GM19023 (cell line): ENCODE measurements around the gene ANKRD55.
"Not testable (repeated sequence)": the region's sequence is repeated elsewhere in the genome, so short reads cannot be mapped to it uniquely, and the experiment has no call there.

Source experiments
- ATAC-seq: cut with Tn5 transposase; IDR thresholded peaks from one replicate; pipeline ENCODE4 v1.9.1; 2021; ENCODE audit warnings: mild to moderate bottlenecking, moderate library complexity; ENCODE audit not compliant: unreplicated experiment

ANKRD55 gene

GRCh38 chr5:56253924-56254323 is 20.8 kb upstream of the ANKRD55 start:
- ATAC-seq: no peak

DNA sequence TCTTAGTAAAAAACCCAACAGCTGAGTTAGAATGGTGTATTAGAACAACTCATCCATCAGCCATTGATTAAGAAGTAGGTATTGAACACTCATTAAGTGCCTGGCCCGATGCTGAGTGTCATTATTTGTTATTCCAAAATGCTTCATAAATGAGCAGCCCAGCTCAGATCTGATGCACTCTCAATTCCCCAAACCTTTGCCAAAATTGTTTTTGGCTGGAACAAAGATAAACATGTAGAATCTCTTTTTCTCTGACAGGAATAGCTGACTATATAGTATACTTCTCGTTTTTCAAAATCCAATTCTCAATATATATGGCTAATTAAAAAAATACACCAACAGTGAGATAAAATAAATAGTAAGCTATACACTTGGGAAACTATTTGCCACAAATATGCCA is 20.0 kb upstream of the ANKRD55 start:
- ATAC-seq: no peak

GRCh38 chr5:56251918-56252553 is 18.9 kb upstream of the ANKRD55 start:
- ATAC-seq: no peak

DNA sequence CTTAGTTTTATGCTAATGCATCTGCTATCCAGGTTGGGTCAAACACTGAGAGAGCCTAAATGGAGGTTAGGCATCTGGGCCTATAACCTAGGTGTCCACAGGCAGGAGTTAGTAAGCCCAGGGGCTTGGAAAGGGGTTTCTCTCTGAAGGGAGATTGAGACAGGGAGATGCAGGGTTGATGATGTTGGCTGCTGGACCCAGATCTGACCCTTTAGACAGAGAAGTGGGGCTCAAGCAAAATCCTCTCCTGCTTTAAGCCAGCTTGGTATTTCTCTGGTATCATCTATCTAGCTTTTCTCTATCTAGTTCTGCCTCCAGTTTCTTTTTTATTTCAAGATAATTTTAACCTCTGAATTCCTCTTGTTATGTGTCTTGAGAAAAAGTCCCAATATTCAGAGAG is 18.3 kb upstream of the ANKRD55 start:
- no peak for ATAC-seq

DNA sequence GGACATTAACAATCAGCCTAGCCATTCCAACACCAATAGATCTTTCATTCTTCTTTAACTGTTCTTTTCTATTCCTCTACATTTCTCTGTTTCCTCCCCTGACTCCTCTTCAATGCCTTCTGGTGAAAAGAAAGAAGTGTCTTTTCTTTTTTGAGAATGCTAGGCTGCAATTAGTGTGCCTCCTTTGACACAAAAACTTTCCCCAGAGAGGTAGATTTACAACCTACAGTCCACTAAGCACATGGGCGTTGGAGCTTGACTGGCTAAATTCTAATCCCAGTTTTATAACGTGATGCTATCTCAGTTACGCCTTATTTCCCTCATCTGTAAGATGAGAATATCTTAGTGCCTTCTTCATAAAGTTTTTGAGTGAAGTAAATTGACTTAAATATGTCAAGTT is 16.9 kb upstream of the ANKRD55 start:
- no peak for ATAC-seq

- ATAC-seq: not testable (repeated sequence)
Measured at GRCh38 chr5:56249085-56249484, 16.0 kb upstream of the ANKRD55 start.

DNA sequence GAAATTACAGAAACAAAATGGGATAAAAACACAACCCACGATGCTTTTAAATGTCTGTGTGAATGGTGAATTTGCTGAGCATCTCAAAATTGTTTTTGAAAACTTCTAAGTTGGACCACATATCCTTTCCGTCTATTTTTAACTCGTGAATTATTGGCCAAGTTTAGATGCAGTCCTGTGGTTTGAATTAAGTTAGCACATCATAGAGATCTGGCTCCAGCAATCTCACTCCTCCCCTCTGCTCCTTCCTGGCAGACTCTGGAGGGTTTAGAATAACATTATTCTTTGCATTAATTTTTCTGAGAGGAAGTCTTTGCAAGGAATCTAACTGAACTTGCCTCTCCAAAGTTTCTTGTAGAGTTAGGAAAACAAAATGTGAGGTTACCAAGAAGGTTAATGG is 14.5 kb upstream of the ANKRD55 start:
- no peak for ATAC-seq

- no peak for ATAC-seq
Measured at GRCh38 chr5:56246769-56247168, 13.6 kb upstream of the ANKRD55 start.

GRCh38 chr5:56245481-56245880 is 12.4 kb upstream of the ANKRD55 start:
- ATAC-seq: no peak

GRCh38 chr5:56244627-56245026 is 11.5 kb upstream of the ANKRD55 start:
- ATAC-seq: no peak

GRCh38 chr5:56242271-56242670 is 9.1 kb upstream of the ANKRD55 start:
- ATAC-seq: not testable (repeated sequence)

DNA sequence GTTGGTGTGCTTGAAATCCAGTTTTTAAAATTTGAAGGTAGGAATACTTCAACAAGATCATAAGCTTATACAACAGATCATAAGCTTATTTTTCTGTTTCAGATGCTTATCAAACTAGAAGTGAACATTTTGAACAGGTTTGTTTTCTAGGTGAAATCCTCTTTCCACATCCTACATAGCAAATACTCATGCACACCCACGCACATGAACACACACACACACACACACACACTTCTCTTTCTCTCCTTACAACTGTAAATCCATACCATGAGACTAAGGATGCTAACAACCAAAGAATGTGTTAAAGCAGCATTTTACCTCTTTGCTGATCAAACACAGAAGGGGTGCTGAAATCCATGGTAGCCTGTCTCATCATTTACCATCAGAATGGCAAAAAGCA is 592 bp downstream of the ANKRD55 start:
- ATAC-seq: no peak

- no peak for ATAC-seq
Measured at GRCh38 chr5:56230576-56230975, 2.6 kb downstream of the ANKRD55 start.

- ATAC-seq: no peak
Measured at GRCh38 chr5:56229111-56229510, 4.0 kb downstream of the ANKRD55 start.

DNA sequence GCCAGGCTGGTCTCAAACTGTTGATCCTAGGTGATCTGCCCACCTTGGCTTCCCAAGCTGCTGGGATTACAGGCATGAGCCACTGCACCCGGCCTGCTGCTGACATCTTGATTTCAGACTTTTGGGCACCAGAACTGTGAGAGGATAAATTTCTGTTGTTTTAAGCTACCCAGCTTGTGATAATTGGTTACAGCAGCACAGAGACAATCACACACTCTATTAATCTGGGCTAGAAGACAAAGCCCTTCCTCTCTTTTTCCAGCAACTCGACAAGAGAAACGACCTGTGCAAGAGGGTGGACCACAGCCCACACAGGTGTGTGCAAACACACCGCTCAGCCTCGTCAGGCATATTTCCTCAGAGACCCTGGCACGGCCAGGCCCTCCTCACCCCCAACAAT is 4.5 kb downstream of the ANKRD55 start:
- no peak for ATAC-seq

- ATAC-seq: no peak
Measured at GRCh38 chr5:56227691-56228090, 5.4 kb downstream of the ANKRD55 start.

GRCh38 chr5:56223298-56223697 is 9.8 kb downstream of the ANKRD55 start:
- not testable (repeated sequence) for ATAC-seq

- ATAC-seq: not testable (repeated sequence)
Measured at GRCh38 chr5:56221601-56222000, 11.5 kb downstream of the ANKRD55 start.

DNA sequence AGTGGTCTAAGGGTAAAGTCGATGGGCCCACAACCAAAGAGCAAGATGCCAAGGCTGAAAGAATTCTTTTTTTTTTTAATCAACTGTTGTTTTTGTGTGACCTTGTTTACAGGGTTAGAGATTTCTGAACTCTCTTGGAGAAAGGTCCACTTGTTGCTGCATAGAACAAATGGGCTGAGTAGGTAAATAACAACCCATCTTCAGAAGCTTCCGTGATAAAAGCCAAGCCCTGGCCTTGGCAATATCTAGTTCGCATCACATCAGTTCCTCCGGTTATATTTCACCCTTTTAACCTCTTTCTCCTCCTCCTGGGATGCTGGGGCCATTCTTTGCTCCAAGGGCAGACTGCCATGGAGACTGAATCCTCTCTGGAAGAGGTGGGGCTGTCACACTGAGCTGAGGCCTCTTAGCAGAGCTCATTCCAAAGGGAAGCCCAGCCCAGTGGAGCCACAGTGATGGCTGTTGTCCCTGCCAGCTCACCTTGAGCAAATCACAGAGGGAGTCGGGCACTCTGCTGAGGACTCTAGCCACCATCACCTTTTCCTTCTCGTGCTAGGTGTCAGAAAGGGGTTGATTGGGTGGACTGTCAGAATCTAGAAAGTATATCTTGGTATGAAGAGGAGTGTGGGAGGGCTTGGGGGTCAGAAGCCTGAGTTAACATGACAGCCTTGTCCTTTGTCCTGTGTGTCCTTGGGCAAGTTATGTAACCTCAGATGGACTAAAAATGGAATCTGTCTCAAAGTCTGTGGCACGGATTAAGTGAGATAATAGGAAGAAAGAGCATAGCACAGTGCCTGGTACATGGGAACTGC is 17.9 kb downstream of the ANKRD55 start:
- ATAC-seq: no peak

DNA sequence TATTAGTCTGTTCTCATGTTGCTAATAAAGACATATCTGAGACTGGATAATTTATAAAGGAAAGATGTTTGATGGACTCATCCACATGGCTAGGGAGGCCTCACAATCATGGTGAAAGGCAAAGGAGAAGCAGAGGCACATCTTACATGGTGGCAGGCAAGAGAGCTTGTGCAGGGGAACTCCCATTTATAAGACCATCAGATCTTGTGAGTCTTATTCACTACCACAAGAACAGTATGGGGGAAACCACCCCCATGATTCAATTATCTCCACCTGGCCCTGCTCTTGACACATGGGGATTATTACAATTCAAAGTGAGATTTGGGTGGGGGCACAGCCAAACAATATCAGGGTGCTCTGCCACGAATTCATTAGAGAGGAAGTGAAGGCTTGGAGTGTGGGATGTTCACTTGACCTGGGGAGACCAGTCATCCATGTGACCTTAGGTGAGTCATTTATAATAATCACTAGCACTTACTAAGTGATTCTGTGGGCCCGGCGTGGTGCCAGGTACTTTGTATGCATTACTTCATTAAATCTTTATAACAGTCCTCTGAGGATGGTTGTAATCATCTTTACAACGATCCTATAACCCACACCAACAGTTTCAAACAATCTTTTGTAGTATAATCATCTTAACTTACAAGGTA is 19.1 kb downstream of the ANKRD55 start:
- ATAC-seq: not testable (repeated sequence)

GRCh38 chr5:56212130-56212879 is 20.8 kb downstream of the ANKRD55 start:
- no peak for ATAC-seq
